DND-41 (cell line): ENCODE data around the gene RAB33B.

Source experiments
- ATAC-seq: fragments of 200-7000 bp; cut with Tn5 transposase; 3 replicates; pipeline ENCODE4 v1.9.1; 2021; ENCODE audit warnings: low read depth; ENCODE audit not compliant: insufficient read depth
- DNase-seq: peaks from one replicate; pipeline ENCODE4 v3.0.0-alpha.2; 2020
- H2AFZ ChIP-seq: 2 replicates; pipeline ENCODE4 v1.6.0; 2012; ENCODE audit warnings: low read depth, low read length
- H3K27ac ChIP-seq: 2 replicates; pipeline ENCODE4 v1.5.1; 2012; ENCODE audit warnings: low read length, inconsistent platforms
- H3K27me3 ChIP-seq: fragments of 200-600 bp; sonication (generic); 2 replicates; pipeline ENCODE4 v1.6.0; 2012; ENCODE audit warnings: low read length, mild to moderate bottlenecking, inconsistent platforms; ENCODE audit not compliant: insufficient read depth, poor library complexity
- H3K36me3 ChIP-seq: 2 replicates; pipeline ENCODE4 v1.5.1; 2012; ENCODE audit warnings: low read length, inconsistent platforms; ENCODE audit not compliant: insufficient read depth
- H3K4me1 ChIP-seq: 2 replicates; pipeline ENCODE4 v1.5.1; 2012; ENCODE audit warnings: mild to moderate bottlenecking, low read length; ENCODE audit not compliant: insufficient read depth
- H3K4me2 ChIP-seq: 2 replicates; pipeline ENCODE4 v1.6.0; 2012; ENCODE audit warnings: mild to moderate bottlenecking, moderate library complexity, low read length, inconsistent platforms; ENCODE audit not compliant: insufficient read depth
- H3K4me3 ChIP-seq, 2 experiments: fragments of 200-600 bp in 1 of 2; shearing (Covaris generic) in 1 of 2; 2 replicates each; pipeline ENCODE4 v1.5.1; 2012 to 2016; ENCODE audit warnings: inconsistent platforms in 2 of 2, low read length in 2 of 2, mild to moderate bottlenecking in 2 of 2, low read depth in 1 of 2, moderate library complexity in 1 of 2
- H3K79me2 ChIP-seq: 2 replicates; pipeline ENCODE4 v1.6.0; 2012; ENCODE audit warnings: low read length, inconsistent platforms; ENCODE audit not compliant: insufficient read depth
- H3K9ac ChIP-seq: 2 replicates; pipeline ENCODE4 v1.6.0; 2012; ENCODE audit warnings: low read depth, mild to moderate bottlenecking, inconsistent platforms, low read length, moderate library complexity
- H3K9me3 ChIP-seq: 2 replicates; pipeline ENCODE4 v1.5.1; 2012; ENCODE audit warnings: low read length, moderate library complexity, mild to moderate bottlenecking, inconsistent platforms; ENCODE audit not compliant: insufficient read depth, severe bottlenecking
- H4K20me1 ChIP-seq: 2 replicates; pipeline ENCODE4 v1.6.0; 2012; ENCODE audit warnings: low read length; ENCODE audit not compliant: insufficient read depth
- EZH2 ChIP-seq: IDR thresholded peaks from 3 replicates; pipeline ENCODE4 v1.6.1; 2012; ENCODE audit warnings: borderline replicate concordance, low read depth, mild to moderate bottlenecking, moderate library complexity, low read length, inconsistent platforms; ENCODE audit not compliant: severe bottlenecking
- TF ChIP-seq, protein P1 (sequence below): IDR thresholded peaks from 2 replicates; pipeline ENCODE4 v1.5.1; 2012; ENCODE audit warnings: borderline replicate concordance, low read length, moderate library complexity, mild to moderate bottlenecking; ENCODE audit not compliant: poor library complexity, severe bottlenecking; ENCODE audit errors: extremely low read depth

Gene RAB33B

GRCh38 chr4:139470295-139470694 lies 16.4 kb downstream of the RAB33B start:
- no peak overlapping the region for H3K9ac ChIP-seq
- no peak for ATAC-seq
- no peaks in the 10 kb centered on the region for H3K4me1 ChIP-seq
- H4K20me1 ChIP-seq: no peaks in the 10 kb centered on the region
- H2AFZ ChIP-seq: no peak overlapping the region
- TF ChIP-seq, protein P1, sequence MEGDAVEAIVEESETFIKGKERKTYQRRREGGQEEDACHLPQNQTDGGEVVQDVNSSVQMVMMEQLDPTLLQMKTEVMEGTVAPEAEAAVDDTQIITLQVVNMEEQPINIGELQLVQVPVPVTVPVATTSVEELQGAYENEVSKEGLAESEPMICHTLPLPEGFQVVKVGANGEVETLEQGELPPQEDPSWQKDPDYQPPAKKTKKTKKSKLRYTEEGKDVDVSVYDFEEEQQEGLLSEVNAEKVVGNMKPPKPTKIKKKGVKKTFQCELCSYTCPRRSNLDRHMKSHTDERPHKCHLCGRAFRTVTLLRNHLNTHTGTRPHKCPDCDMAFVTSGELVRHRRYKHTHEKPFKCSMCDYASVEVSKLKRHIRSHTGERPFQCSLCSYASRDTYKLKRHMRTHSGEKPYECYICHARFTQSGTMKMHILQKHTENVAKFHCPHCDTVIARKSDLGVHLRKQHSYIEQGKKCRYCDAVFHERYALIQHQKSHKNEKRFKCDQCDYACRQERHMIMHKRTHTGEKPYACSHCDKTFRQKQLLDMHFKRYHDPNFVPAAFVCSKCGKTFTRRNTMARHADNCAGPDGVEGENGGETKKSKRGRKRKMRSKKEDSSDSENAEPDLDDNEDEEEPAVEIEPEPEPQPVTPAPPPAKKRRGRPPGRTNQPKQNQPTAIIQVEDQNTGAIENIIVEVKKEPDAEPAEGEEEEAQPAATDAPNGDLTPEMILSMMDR: no peak
- no peak for TF ChIP-seq EZH2
- no peak overlapping the region for H3K27ac ChIP-seq
- no peaks in the 10 kb centered on the region for H3K9me3 ChIP-seq
- no peak overlapping the region for H3K4me3 ChIP-seq
- peaks cover 13% of the 10 kb centered on the region for H3K36me3 ChIP-seq
- no peak overlapping the region for H3K4me2 ChIP-seq
- DNase-seq: no peak
- H3K27me3 ChIP-seq: no peaks in the 10 kb centered on the region
- H3K79me2 ChIP-seq: peaks cover 25% of the 10 kb centered on the region; the same call in 1 of the 2 replicates

- Histone ChIP-seq H2AFZ (no peak overlapping the region), H3K27me3 (no peaks in the 10 kb centered on the region), H3K4me2 (no peak overlapping the region), H3K27ac (no peak overlapping the region), H4K20me1 (no peaks in the 10 kb centered on the region), H3K9ac (no peak overlapping the region), H3K79me2 (peaks cover 23% of the 10 kb centered on the region; the same call in 1 of the 2 replicates), H3K4me1 (no peaks in the 10 kb centered on the region), H3K36me3 (peaks cover 13% of the 10 kb centered on the region), H3K9me3 (no peaks in the 10 kb centered on the region), H3K4me3 (no peak overlapping the region)
- DNase-seq: no peak
- no peak for ATAC-seq
- TF ChIP-seq EZH2: no peak
- TF ChIP-seq, protein P1: no peak
These were observed 17.2 kb downstream of the RAB33B start for GRCh38 chr4:139470997-139471665.

DNA sequence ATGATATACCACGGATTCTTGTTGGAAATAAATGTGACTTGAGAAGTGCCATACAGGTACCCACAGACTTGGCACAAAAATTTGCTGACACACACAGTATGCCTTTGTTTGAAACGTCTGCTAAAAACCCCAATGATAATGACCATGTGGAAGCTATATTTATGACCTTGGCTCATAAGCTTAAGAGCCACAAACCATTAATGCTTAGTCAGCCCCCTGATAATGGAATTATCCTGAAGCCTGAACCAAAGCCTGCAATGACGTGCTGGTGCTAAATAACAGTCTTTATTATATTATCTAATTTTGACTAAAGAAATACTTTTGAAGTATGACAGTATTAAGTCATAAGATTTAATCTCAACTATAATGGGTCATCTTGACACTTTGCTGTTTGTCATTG lies 18.9 kb downstream of the RAB33B start:
- H3K9ac ChIP-seq: no peak overlapping the region
- no peak overlapping the region for H2AFZ ChIP-seq
- H3K27me3 ChIP-seq: no peaks in the 10 kb centered on the region
- H3K36me3 ChIP-seq: peaks cover 13% of the 10 kb centered on the region
- peaks cover 20% of the 10 kb centered on the region; the same call in 1 of the 2 replicates for H3K79me2 ChIP-seq
- H3K9me3 ChIP-seq: no peaks in the 10 kb centered on the region
- no peak overlapping the region for H3K4me3 ChIP-seq
- DNase-seq (no peak), ATAC-seq (no peak)
- TF ChIP-seq, protein P1: no peak
- no peak for TF ChIP-seq EZH2
- H4K20me1 ChIP-seq: no peaks in the 10 kb centered on the region
- H3K4me2 ChIP-seq: no peak overlapping the region
- no peaks in the 10 kb centered on the region for H3K4me1 ChIP-seq
- H3K27ac ChIP-seq: no peak overlapping the region
